Neural crest cell (in vitro differentiated cells): ENCODE measurements around the gene GRPR. TPM values are rescaled to one million over a fixed set of nuclear protein-coding genes. Genes with fewer than 3 reads are reported as not detected.

Experiments used
- DNase-seq: peaks from one replicate; pipeline ENCODE4 v3.0.0; 2021; ENCODE audit warnings: low read depth, mixed read lengths, low spot score
- H3K27ac Mint-ChIP-seq: one replicate; pipeline ENCODE4 v1.8.0; 2021; ENCODE audit warnings: mild to moderate bottlenecking, mixed read lengths; ENCODE audit not compliant: unreplicated experiment
- H3K27me3 Mint-ChIP-seq: 2 replicates; pipeline ENCODE4 v1.8.0; 2021; ENCODE audit warnings: low read depth, mild to moderate bottlenecking, mixed read lengths
- H3K36me3 Mint-ChIP-seq: 2 replicates; pipeline ENCODE4 v1.8.0; 2021; ENCODE audit warnings: low read depth, mild to moderate bottlenecking, mixed read lengths
- H3K4me1 Mint-ChIP-seq: 2 replicates; pipeline ENCODE4 v1.8.0; 2021; ENCODE audit warnings: mixed read lengths
- H3K4me3 Mint-ChIP-seq: one replicate; pipeline ENCODE4 v1.8.0; 2021; ENCODE audit warnings: mild to moderate bottlenecking, mixed read lengths
- H3K9me3 Mint-ChIP-seq: 2 replicates; pipeline ENCODE4 v1.8.0; 2021; ENCODE audit warnings: mixed read lengths
- CTCF ChIP-seq: fragments of 200-600 bp; sonication (generic); conservative IDR thresholded peaks from 2 replicates; pipeline ENCODE4 v1.5.0; 2021; ENCODE audit warnings: antibody characterized with exemption, mild to moderate bottlenecking
- total RNA-seq: library from RNA; stranded (reverse); gene quantifications from 2 replicates; pipeline ENCODE4 v1.2.1, GENCODE V29; 2021

GRPR gene
- total RNA-seq, 1 donor from 2014 or later: 0.68 TPM

GRCh38 chrX:16082470-16083085, 40.8 kb upstream of the GRPR start:
- H3K9me3 Mint-ChIP-seq: no peaks in the 10 kb centered on the region
- no peak for DNase-seq
- no peak overlapping the region for H3K4me3 Mint-ChIP-seq
- no peaks in the 10 kb centered on the region for H3K27me3 Mint-ChIP-seq
- TF ChIP-seq CTCF: no peak
- H3K36me3 Mint-ChIP-seq: no peaks in the 10 kb centered on the region
- no peaks in the 10 kb centered on the region for H3K4me1 Mint-ChIP-seq
- no peak overlapping the region for H3K27ac Mint-ChIP-seq

- no peak overlapping the region for H3K27ac Mint-ChIP-seq
Measured at GRCh38 chrX:16087076-16087475, 36.3 kb upstream of the GRPR start.

GRCh38 chrX:16089086-16089485, 34.3 kb upstream of the GRPR start:
- no peaks in the 10 kb centered on the region for H3K4me1 Mint-ChIP-seq
- no peaks in the 10 kb centered on the region for H3K27me3 Mint-ChIP-seq
- no peak for DNase-seq
- peaks cover 2% of the 10 kb centered on the region for H3K9me3 Mint-ChIP-seq
- no peak overlapping the region for H3K27ac Mint-ChIP-seq
- TF ChIP-seq CTCF: no peak
- H3K36me3 Mint-ChIP-seq: no peaks in the 10 kb centered on the region
- H3K4me3 Mint-ChIP-seq: no peak overlapping the region

More at GRCh38 chrX:16087076-16087475, 36.3 kb upstream of the GRPR start:
- H3K4me1 Mint-ChIP-seq: no peaks in the 10 kb centered on the region
- TF ChIP-seq CTCF: no peak
- no peaks in the 10 kb centered on the region for H3K9me3 Mint-ChIP-seq
- no peaks in the 10 kb centered on the region for H3K27me3 Mint-ChIP-seq
- H3K36me3 Mint-ChIP-seq: no peaks in the 10 kb centered on the region
- no peak overlapping the region for H3K4me3 Mint-ChIP-seq
- no peak for DNase-seq

GRCh38 chrX:16096141-16096540, 27.2 kb upstream of the GRPR start:
- H3K4me3 Mint-ChIP-seq: peak overlapping the region; percentile 13
- no peak overlapping the region for H3K27ac Mint-ChIP-seq
- DNase-seq: peak; percentile 35
- H3K27me3 Mint-ChIP-seq: no peaks in the 10 kb centered on the region
- H3K9me3 Mint-ChIP-seq: peaks cover 8% of the 10 kb centered on the region
- no peaks in the 10 kb centered on the region for H3K36me3 Mint-ChIP-seq
- TF ChIP-seq CTCF: no peak
- peaks cover 23% of the 10 kb centered on the region for H3K4me1 Mint-ChIP-seq

GRCh38 chrX:16100673-16101072, 22.7 kb upstream of the GRPR start:
- Mint-ChIP-seq H3K27ac (no peak overlapping the region), H3K4me3 (no peak overlapping the region), H3K4me1 (peaks cover 20% of the 10 kb centered on the region), H3K36me3 (no peaks in the 10 kb centered on the region), H3K27me3 (no peaks in the 10 kb centered on the region), H3K9me3 (peaks cover 3% of the 10 kb centered on the region)
- no peak for TF ChIP-seq CTCF
- DNase-seq: no peak
